Smooth muscle cell (in vitro differentiated cells): Measurements from ENCODE around the gene RB1. TPM values are rescaled to one million over a fixed set of nuclear protein-coding genes. Genes with fewer than 3 reads are reported as not detected.

Experiments
- DNase-seq: peaks from one replicate; lab custom pipeline; 2025; ENCODE audit not compliant: unreplicated experiment; lab: John Stamatoyannopoulos, UW
- H2AFZ ChIP-seq: fragments of 200-600 bp; sonication (generic); 2 replicates; pipeline ENCODE4 v1.6.0; 2016; ENCODE audit warnings: antibody characterized with exemption, low read depth, mild to moderate bottlenecking
- H3F3A ChIP-seq: fragments of 200-600 bp; sonication (generic); 2 replicates; pipeline ENCODE4 v1.6.0; 2017; ENCODE audit warnings: antibody characterized with exemption, low read depth
- H3K27ac ChIP-seq: fragments of 200-600 bp; sonication (generic); 2 replicates; pipeline ENCODE4 v1.5.1; 2016; ENCODE audit warnings: low read depth, mild to moderate bottlenecking
- H3K27me3 ChIP-seq: fragments of 200-600 bp; sonication (generic); 2 replicates; pipeline ENCODE4 v1.6.1; 2016; ENCODE audit warnings: low read depth, mild to moderate bottlenecking
- H3K36me3 ChIP-seq: fragments of 200-600 bp; sonication (generic); 2 replicates; pipeline ENCODE4 v1.5.1; 2016; ENCODE audit warnings: low read depth
- H3K4me1 ChIP-seq: fragments of 200-600 bp; sonication (generic); 2 replicates; pipeline ENCODE4 v1.5.1; 2016; ENCODE audit warnings: low read depth
- H3K4me2 ChIP-seq: fragments of 200-600 bp; sonication (generic); 2 replicates; pipeline ENCODE4 v1.6.0; 2016; ENCODE audit warnings: mild to moderate bottlenecking
- H3K4me3 ChIP-seq: fragments of 200-600 bp; sonication (generic); 2 replicates; pipeline ENCODE4 v1.5.1; 2016; ENCODE audit warnings: mild to moderate bottlenecking
- H3K79me2 ChIP-seq: fragments of 200-600 bp; sonication (generic); 2 replicates; pipeline ENCODE4 v1.6.0; 2016; ENCODE audit warnings: low read depth, mild to moderate bottlenecking
- H3K9ac ChIP-seq: fragments of 200-600 bp; sonication (generic); 2 replicates; pipeline ENCODE4 v1.6.0; 2016; ENCODE audit warnings: low read depth
- H3K9me3 ChIP-seq: fragments of 200-600 bp; sonication (generic); replicated peaks from 2 replicates; pipeline ENCODE4 v1.5.1; 2016; ENCODE audit warnings: low read depth
- H4K20me1 ChIP-seq: fragments of 200-600 bp; sonication (generic); 2 replicates; pipeline ENCODE4 v1.6.0; 2016; ENCODE audit warnings: low read depth
- WGBS: methylation state at CpG from one replicate; pipeline ENCODE4 v1.1.7; 2016; ENCODE audit warnings: low lambda C conversion rate; 5-methylcytosine and 5-hydroxymethylcytosine counted together
- polyA plus RNA-seq: library from polyadenylated mRNA; unstranded; fragments of >200 nt; fragmentation: Nextera tagmentation; extraction: Ambion mirVana; gene quantifications from 2 replicates; pipeline ENCODE4 v1.2.1, GENCODE V29; 2016
- total RNA-seq: library from RNA; depleted of rRNA; stranded (reverse); fragments of >200 nt; gene quantifications from 2 replicates; pipeline ENCODE4 v1.2.3, GENCODE V29; 2014
- TF ChIP-seq, protein P1 (sequence below): fragments of 200-600 bp; sonication (generic); IDR thresholded peaks from 2 replicates; pipeline ENCODE4 v1.5.1; 2017; ENCODE audit warnings: borderline replicate concordance, mild to moderate bottlenecking, antibody characterized with exemption; ENCODE audit not compliant: insufficient read depth, poor library complexity, severe bottlenecking

Gene RB1
- total and polyA plus RNA-seq, 2 experiments from 2014 or later, result 12.5 to 40.2 TPM

DNA sequence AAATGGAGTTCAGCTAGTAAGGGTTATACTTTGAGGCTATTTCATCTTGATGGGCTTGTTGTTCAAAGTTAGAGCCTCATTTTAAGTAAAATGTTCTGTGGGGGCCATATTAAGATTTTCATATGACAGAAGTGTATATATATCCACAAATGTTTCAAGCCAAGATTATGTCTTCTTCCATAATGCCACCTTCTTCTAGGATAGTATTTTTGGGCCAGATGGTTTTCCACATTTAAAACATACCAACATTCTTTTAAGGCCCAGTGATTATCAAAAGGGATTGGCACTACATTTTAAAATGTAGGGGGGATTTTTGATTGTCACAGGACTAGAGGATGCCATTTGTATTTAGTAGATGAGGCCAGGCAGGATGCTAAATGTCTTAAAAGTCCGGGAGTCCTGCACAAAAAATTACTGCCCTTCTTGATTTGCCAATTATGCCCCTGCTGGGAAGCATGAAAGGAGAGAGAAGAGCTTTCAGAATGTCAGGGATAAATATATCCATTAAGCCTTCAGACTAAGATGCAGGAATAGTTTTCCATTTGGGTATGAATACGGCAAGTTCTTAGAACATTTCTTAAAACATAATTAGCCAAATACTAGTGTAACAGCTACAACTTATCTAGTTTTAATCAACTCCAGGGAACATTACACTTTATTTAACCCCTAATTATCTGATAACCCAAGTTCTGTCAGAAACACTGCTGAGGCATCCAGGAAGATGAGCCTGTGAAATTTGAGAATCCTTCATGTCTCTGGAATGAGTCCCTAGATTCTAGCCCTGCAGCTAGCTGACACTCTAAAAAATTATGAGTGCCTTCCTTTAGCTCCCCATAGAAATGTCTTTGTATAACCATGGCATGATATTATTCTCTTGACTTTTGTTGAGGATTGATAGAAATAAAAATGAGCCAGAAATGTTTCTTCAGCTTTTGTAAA lies 36.6 kb upstream of the RB1 start:
- H3K4me1 ChIP-seq, result no peaks in the 10 kb centered on the region
- no peaks in the 10 kb centered on the region for H3F3A ChIP-seq
- H4K20me1 ChIP-seq, result peaks cover 5% of the 10 kb centered on the region
- no peaks in the 10 kb centered on the region for H3K27me3 ChIP-seq
- H3K36me3 ChIP-seq, result peaks cover 8% of the 10 kb centered on the region
- H2AFZ ChIP-seq, result no peak overlapping the region
- no peak for DNase-seq
- no peaks in the 10 kb centered on the region for H3K79me2 ChIP-seq
- 80% methylated on average over 2 of the region's 2 CpGs for WGBS
- no peak overlapping the region for H3K27ac ChIP-seq
- H3K9me3 ChIP-seq, result no peaks in the 10 kb centered on the region
- no peak overlapping the region for H3K4me3 ChIP-seq
- TF ChIP-seq, protein P1, sequence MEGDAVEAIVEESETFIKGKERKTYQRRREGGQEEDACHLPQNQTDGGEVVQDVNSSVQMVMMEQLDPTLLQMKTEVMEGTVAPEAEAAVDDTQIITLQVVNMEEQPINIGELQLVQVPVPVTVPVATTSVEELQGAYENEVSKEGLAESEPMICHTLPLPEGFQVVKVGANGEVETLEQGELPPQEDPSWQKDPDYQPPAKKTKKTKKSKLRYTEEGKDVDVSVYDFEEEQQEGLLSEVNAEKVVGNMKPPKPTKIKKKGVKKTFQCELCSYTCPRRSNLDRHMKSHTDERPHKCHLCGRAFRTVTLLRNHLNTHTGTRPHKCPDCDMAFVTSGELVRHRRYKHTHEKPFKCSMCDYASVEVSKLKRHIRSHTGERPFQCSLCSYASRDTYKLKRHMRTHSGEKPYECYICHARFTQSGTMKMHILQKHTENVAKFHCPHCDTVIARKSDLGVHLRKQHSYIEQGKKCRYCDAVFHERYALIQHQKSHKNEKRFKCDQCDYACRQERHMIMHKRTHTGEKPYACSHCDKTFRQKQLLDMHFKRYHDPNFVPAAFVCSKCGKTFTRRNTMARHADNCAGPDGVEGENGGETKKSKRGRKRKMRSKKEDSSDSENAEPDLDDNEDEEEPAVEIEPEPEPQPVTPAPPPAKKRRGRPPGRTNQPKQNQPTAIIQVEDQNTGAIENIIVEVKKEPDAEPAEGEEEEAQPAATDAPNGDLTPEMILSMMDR, result no peak
- no peak overlapping the region for H3K9ac ChIP-seq
- H3K4me2 ChIP-seq, result no peak overlapping the region

- no peak for DNase-seq
- 95% methylated on average over 4 of the region's 4 CpGs for WGBS
- Histone ChIP-seq H2AFZ (no peak overlapping the region), H3F3A (no peaks in the 10 kb centered on the region), H3K4me3 (no peak overlapping the region), H3K4me1 (no peaks in the 10 kb centered on the region), H3K9ac (no peak overlapping the region), H3K79me2 (no peaks in the 10 kb centered on the region), H3K27ac (no peak overlapping the region), H4K20me1 (peaks cover 5% of the 10 kb centered on the region), H3K27me3 (no peaks in the 10 kb centered on the region), H3K36me3 (no peaks in the 10 kb centered on the region), H3K4me2 (no peak overlapping the region), H3K9me3 (no peaks in the 10 kb centered on the region)
- TF ChIP-seq, protein P1, result no peak
Measured at GRCh38 chr13:48268019-48268418, 35.5 kb upstream of the RB1 start.

DNA sequence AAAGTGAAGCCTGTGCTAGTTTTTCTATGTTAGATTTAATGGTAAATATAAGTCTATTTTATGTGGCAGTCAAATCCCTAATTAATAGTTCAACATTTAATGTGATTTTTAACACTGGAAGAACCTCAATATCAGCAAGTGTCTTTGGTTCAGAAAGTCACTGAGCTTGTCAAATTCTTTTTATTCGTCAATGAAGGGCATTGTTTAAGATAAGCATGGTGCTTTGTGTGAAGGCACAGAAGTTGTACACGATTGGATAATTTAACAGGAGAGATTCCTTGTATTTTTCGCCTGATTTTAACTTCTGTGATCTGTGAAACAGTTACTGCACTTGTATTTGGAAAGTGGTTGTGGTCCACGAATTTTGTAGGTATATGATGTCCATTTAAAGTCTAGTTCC lies 30.2 kb upstream of the RB1 start:
- no peaks in the 10 kb centered on the region for H3F3A ChIP-seq
- TF ChIP-seq, protein P1, result no peak
- no peaks in the 10 kb centered on the region for H3K36me3 ChIP-seq
- no peak overlapping the region for H3K27ac ChIP-seq
- H4K20me1 ChIP-seq, result no peaks in the 10 kb centered on the region
- no peaks in the 10 kb centered on the region for H3K4me1 ChIP-seq
- peaks cover 12% of the 10 kb centered on the region for H3K27me3 ChIP-seq
- H3K4me2 ChIP-seq, result no peak overlapping the region
- H3K9me3 ChIP-seq, result no peaks in the 10 kb centered on the region
- H2AFZ ChIP-seq, result no peak overlapping the region
- no peak overlapping the region for H3K4me3 ChIP-seq
- H3K79me2 ChIP-seq, result no peaks in the 10 kb centered on the region
- WGBS, result 90% methylated on average over 4 of the region's 4 CpGs
- no peak overlapping the region for H3K9ac ChIP-seq
- no peak for DNase-seq
